GM19043 (cell line): ENCODE results near the gene TFCP2.
"Not testable (repeated sequence)": the region's sequence is repeated elsewhere in the genome, so short reads cannot be mapped to it uniquely, and the experiment has no call there.

ENCODE experiments used
- ATAC-seq: cut with Tn5 transposase; IDR thresholded peaks from one replicate; pipeline ENCODE4 v1.9.1; 2021; ENCODE audit warnings: low read depth; ENCODE audit not compliant: unreplicated experiment

Gene TFCP2, protein sequence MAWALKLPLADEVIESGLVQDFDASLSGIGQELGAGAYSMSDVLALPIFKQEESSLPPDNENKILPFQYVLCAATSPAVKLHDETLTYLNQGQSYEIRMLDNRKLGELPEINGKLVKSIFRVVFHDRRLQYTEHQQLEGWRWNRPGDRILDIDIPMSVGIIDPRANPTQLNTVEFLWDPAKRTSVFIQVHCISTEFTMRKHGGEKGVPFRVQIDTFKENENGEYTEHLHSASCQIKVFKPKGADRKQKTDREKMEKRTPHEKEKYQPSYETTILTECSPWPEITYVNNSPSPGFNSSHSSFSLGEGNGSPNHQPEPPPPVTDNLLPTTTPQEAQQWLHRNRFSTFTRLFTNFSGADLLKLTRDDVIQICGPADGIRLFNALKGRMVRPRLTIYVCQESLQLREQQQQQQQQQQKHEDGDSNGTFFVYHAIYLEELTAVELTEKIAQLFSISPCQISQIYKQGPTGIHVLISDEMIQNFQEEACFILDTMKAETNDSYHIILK

DNA sequence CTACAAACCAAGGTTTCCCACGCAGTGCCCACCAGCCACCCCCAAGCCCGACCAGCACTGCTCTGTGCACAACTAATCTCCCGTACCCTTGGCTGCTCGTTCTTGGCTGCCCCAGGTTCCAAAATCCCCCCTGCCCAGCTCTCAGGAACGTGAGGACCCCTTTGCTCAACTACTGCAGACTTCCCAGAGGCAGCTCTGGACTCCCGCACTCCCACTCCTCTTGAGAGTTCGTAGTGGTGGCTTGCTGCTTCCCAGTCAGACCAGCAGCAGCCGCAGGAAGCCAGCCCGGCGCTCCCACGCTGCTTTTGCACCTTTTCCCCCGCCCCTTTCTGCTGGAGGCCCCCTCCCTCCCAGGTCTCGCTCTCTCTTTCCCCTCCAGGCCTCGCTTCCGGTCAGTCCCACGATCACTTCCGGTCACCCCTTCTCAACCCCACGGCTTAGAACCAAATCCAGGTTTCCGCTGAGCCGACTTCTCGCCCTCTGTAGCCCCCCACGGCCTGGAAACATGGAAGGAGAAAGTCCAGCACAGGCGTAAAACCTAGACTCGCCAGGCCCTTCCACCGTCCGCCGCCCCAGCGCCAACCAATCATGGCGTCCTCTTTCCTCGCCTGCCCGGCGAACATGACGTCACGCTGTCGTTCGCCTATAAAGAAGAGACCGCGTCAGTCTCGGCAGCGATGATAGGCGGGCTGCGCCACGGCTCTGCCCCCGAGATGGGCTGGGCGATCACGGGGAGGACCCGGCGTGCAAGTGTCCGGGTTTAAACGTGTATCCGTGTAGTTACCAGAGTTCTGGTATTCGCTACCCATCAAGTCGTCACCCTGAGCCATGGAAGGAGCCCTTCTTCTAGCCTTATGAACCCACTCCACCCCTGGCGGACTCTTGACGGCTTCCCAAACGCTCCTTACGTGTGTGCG lies at the start of gene TFCP2:
TSS of gene TFCP2 (minus strand) at position 621 of the 917 bp plus-strand sequence. CDS start 713 bp downstream, outside the sequence.
- ATAC-seq = peak; percentile 91

- ATAC-seq = no peak
These were observed 49.5 kb upstream of the TFCP2 start for GRCh38 chr12:51222461-51222860.

- not testable (repeated sequence) for ATAC-seq
These were observed 46.9 kb upstream of the TFCP2 start for GRCh38 chr12:51219857-51220256.

DNA sequence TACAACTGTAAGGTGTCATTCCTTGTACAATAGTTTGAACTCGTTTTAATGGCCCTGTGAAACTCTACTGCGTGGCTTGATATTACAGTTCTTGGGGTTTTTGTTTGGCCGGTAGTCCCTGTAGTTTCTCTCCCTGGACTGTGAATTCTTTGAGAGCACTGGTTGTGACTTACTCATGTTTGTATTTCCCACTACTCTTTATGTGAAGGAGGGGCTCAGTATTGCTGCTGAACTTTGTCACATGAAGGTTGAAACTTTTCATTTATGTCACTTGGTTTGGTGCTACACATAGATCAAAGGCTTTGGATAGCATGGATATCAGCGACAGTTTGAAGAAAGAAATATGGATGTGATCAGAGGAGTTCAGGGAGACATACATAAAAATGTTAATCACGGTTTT lies 46.4 kb upstream of the TFCP2 start:
- ATAC-seq = no peak

- no peak for ATAC-seq
These were observed 45.7 kb upstream of the TFCP2 start for GRCh38 chr12:51218607-51219161.

GRCh38 chr12:51217968-51218606 lies 45.2 kb upstream of the TFCP2 start, which contains the start of gene POU6F1:
POU6F1 (minus strand) TSS chr12:51218062; CDS start chr12:51206836, 11,226 bp downstream.
- ATAC-seq = peak; percentile 70

DNA sequence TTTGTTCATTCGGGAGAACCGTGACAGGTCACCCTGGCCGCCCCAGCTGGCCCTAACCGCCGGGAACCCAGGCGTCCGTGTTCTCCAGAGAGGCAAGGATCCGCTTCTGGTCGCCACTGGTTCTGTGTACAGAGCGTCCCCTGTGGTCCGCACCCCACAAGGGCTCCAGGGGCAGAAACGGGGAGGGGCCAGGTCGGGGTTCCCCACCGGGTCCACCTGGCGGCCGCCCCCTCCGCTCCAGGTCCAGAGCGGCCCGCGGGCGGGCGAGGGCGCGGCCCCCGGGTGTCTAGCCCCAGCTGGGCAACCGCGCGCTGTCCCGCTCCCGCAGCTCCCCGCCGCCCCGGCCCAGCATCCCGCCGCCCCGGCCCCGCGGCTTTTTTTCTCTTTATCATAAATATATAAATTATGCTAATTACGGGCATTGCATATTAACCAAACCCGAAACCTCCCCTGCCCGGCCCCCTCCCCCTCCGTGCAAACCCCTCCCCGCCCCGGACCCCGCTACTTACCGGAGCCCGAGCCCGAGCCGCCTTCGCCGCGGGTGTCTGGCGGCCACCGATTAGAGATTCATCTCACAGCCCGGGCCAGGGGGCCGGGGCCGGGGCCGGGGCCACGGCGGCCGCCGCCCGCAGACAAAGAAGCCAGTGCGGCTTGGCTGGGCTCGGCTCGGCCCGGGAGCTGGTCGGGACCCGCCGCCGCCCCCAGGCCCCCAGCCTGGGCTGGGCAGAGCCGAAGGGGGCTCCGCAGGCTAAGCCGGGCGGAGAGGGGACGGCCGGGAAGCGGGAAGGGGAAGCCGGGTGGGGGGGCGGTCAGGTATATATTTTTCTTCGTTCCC lies 44.4 kb upstream of the TFCP2 start:
- peak; percentile 16 for ATAC-seq

DNA sequence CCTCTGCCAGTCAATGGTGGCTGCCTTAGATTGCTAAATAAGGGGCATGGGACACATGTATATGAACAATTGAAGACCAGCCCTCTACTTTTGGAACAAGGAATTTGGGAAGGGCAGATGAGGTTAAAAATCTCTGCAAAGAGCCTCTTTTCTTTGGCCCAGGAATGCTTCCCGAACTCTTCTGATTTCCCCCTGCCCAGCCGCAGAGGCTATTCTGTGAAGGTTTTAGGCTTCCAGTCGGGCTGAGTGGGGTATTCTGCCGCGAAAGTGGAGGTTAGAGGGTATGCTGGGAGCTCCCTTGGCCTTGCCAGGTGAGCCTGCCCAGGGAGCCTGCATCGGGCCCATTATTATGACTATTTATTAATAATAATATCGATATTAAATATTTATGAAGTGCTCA lies 43.7 kb upstream of the TFCP2 start:
- ATAC-seq = no peak

DNA sequence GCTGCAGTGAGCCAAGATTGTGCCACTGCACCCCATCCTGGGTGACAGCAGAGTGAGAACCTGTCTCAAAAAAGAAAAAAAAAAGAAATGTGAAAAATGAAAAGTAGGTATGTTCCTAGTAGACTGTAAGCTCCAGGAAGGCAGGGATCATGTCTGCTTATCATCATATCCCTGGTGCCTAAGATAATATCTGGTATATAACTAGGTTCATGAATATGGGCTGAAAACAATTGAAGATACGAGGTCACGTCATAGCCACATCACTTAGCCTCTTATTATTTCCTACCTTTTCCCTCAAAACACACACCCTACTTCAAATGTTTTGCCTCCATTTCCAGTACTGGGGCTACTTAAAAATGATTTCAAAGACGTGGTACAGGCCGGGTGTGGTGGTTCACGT lies 42.0 kb upstream of the TFCP2 start:
- ATAC-seq = no peak

- no peak for ATAC-seq
These were observed 37.9 kb upstream of the TFCP2 start for GRCh38 chr12:51210690-51211395.

DNA sequence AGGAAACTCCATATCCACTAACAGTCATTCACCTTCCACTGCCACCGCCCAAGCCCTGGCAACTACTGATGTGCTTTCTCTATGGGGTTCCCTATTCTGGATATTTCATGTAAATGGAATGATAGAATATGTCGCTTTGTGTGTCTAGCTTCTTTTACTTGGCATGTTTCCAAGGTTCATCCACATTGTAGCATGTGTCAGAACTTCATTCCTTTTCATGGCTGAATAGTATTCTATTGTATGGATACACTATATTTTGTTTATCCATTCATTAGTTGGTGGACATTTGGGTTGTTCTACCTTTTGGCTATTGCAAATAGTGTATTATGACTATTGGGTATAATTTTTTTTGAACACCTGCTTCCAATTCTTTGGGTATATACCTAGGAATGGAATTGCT lies 36.3 kb upstream of the TFCP2 start:
- ATAC-seq = no peak

GRCh38 chr12:51208016-51208660 lies 35.2 kb upstream of the TFCP2 start:
- ATAC-seq = no peak

DNA sequence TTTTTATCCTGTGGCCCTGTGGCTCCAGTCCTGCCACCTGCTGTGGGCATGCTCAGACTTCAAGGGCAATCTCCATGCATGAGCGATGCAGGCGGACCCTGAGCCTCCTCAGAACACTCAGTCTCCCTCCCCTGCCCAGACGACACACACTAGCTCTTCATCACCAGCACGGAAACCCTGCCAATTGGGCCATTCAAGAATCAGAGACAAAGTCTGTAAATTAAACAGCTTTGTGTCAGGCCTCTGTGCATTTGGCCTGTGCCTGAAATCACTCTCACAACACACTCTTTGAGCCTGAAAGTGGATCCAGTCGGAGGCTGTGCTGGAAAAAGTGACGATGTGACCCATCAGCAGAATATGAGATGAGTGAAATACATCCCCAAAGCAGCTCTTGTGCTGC lies 32.4 kb upstream of the TFCP2 start:
- no peak for ATAC-seq

GRCh38 chr12:51202718-51203117 lies 29.8 kb upstream of the TFCP2 start:
- no peak for ATAC-seq

- ATAC-seq = no peak
These were observed 27.9 kb upstream of the TFCP2 start for GRCh38 chr12:51200806-51201205.

GRCh38 chr12:51200156-51200555 lies 27.2 kb upstream of the TFCP2 start:
- ATAC-seq = no peak

DNA sequence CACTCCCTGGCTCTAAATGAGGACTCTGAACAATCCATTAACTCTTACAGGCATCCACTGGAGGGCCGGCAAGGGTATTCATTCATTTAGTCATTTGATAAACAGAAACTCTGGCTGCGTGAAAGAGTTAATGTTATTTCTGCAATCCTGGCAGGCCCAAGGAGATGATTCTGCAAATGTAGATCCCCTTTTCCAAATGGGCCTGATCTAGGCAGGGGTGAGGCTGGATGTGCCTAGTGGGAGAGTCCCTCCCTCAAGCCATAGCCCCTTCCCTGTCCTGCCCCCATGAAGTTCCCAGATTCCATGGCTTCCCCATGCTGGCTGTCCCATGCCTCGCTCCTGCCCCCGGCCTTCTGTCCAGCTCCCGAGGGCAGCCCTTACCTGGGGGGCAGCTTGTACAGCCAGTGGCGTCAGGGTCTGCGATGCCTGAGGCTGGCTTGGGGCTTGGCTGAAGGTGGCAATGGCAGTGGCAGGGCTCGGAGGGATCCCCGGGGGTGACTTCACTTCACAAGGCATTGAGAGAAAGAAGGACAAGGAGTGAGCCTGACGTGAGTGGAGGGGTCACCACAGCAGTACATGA lies 26.5 kb upstream of the TFCP2 start:
- ATAC-seq = no peak
